AG10803 (cell line): ENCODE measurements around the gene PINK1.
A peak's percentile ranks its signal among the peaks of the same experiment; 100 is the strongest.
"Not testable (repeated sequence)": the region's sequence is repeated elsewhere in the genome, so short reads cannot be mapped to it uniquely, and the experiment has no call there.

Source experiments
- DNase-seq: peaks from one replicate; pipeline ENCODE4 v3.0.0; 2010; ENCODE audit warnings: low read depth
- H3K4me3 ChIP-seq: 2 replicates; pipeline ENCODE4 v1.5.1; 2011; ENCODE audit warnings: mild to moderate bottlenecking, low read length, control low read depth
- TF ChIP-seq, protein P1 (sequence below): conservative IDR thresholded peaks from 2 replicates; pipeline ENCODE4 v1.5.1; 2011; ENCODE audit warnings: mild to moderate bottlenecking, low read length, control low read depth, inconsistent platforms

Gene PINK1

GRCh38 chr1:20602851-20603450 lies 30.3 kb upstream of the PINK1 start:
- DNase-seq, result peak; percentile 48
- TF ChIP-seq, protein P1, sequence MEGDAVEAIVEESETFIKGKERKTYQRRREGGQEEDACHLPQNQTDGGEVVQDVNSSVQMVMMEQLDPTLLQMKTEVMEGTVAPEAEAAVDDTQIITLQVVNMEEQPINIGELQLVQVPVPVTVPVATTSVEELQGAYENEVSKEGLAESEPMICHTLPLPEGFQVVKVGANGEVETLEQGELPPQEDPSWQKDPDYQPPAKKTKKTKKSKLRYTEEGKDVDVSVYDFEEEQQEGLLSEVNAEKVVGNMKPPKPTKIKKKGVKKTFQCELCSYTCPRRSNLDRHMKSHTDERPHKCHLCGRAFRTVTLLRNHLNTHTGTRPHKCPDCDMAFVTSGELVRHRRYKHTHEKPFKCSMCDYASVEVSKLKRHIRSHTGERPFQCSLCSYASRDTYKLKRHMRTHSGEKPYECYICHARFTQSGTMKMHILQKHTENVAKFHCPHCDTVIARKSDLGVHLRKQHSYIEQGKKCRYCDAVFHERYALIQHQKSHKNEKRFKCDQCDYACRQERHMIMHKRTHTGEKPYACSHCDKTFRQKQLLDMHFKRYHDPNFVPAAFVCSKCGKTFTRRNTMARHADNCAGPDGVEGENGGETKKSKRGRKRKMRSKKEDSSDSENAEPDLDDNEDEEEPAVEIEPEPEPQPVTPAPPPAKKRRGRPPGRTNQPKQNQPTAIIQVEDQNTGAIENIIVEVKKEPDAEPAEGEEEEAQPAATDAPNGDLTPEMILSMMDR, result no peak
- H3K4me3 ChIP-seq, result no peak overlapping the region

GRCh38 chr1:20603504-20604464 lies 29.5 kb upstream of the PINK1 start:
- peak; percentile 94 for DNase-seq
- TF ChIP-seq, protein P1, result no peak
- H3K4me3 ChIP-seq, result no peak overlapping the region

GRCh38 chr1:20604678-20605077 lies 28.6 kb upstream of the PINK1 start:
- TF ChIP-seq, protein P1, result no peak
- peak; percentile 50 for DNase-seq
- no peak overlapping the region for H3K4me3 ChIP-seq

GRCh38 chr1:20606801-20607570 lies 26.3 kb upstream of the PINK1 start:
- not testable (repeated sequence) for H3K4me3 ChIP-seq, DNase-seq

DNA sequence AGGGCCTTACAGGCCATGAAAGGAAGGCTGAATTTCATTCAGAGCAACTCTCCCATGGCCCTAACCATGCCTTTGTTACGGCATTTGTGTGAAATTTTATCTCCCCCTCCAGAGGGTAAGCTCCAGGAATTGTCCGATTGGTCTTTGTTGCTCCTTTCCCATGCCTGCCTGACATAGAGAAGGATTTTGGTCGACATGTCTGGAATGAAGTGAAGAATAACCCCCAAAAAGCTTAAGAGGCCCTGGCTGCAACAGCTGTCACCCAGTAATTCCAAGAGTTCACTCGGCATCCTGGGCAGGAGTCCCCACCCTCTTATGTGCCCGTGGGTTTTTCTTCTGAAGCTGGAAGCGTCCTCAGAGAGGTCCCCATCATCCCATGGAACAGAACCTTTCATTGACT lies 23.7 kb upstream of the PINK1 start:
- TF ChIP-seq, protein P1, result no peak
- no peak overlapping the region for H3K4me3 ChIP-seq
- DNase-seq, result no peak

DNA sequence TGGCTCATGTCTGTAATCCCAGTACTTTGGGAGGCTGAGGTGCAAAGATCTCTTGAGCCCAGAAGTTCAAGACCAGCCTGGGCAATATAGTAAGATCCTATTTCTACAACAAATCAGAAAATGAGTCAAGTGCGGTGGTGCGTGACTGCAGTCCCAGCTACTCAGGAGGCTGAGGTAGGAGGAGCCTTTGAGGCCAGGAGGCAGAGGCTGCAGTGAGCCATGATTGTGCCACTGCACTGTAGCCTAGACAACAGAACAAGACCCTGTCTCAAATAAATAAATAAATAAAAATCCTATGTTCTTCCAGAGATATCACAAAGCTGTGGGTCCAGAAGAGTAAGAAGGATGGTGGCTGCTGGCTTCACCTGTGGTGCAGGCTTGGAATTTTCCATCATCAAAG lies 22.3 kb upstream of the PINK1 start:
- TF ChIP-seq, protein P1, result no peak
- no peak for DNase-seq
- H3K4me3 ChIP-seq, result no peak overlapping the region

DNA sequence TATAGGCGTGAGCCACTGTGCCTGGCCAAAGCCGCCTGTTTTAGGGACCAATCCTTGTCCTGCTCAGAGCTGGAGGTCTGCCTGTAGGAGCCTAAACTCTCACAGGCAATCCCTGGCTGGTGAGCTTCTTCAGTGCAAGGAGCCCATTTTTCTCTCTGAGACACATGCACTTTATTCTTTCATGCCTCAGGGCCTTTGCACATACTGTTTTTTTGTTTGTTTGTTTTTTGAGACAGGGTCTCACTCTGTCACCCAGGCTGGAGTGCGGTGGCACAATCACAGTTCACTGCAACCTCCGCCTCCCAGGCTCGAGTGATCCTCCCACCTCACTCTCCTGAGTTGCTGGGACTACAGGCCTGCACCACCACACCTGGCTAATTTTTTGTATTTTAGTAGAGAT lies 21.6 kb upstream of the PINK1 start:
- TF ChIP-seq, protein P1, result no peak
- no peak for DNase-seq
- H3K4me3 ChIP-seq, result no peak overlapping the region
